GM19438 (cell line): ENCODE data around the gene DNAJB4.
"Not testable (repeated sequence)": the region's sequence is repeated elsewhere in the genome, so short reads cannot be mapped to it uniquely, and the experiment has no call there.

Experiments
- ATAC-seq: cut with Tn5 transposase; IDR thresholded peaks from one replicate; pipeline ENCODE4 v1.9.1; 2021; ENCODE audit warnings: low read depth; ENCODE audit not compliant: unreplicated experiment

Gene DNAJB4

DNA sequence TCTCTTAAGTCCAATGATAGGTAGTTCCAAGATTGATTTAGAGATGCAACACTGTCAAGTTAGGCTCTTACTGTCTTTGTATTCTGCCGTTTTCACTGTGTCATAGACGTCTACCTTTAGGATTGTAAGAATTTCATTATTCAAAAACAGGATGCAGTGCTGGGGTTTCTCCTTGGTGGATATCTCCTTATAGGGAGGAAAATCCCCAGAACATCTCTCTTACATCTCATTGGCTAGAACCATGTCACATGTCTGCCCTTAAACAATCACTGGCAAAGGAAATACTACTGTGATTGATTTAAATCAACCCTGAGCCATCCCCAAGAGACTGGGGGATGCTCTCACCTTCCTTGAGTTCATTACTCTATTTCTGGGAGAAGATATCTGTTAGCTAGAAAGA is 15.0 kb upstream of the DNAJB4 start:
- no peak for ATAC-seq

DNA sequence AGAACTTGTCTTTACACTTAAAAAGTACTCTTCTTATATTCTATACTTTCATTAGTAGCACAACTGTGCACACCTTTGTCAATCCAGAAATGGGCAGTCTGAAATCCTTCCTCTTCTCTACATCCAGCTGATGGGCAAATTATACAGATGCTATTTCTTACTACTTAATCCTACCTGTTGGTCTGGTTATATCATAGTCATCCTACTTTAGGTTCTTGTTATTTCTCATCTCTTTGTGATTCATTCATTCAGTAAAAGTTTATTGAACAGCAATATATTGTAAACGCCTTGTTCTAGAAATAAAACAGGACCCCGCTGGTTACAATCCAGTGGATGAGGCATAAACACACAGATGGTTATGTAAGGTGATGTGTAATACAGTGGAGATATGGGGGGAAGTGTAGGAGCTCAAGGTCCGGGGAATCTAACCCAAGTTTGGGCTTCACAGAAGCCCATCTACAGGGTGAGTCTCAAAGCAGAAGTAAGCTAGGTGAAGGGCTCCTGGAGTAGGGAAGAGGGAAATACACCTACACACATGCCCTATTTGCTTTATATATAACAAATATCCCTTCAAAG is 14.0 kb upstream of the DNAJB4 start:
- no peak for ATAC-seq

DNA sequence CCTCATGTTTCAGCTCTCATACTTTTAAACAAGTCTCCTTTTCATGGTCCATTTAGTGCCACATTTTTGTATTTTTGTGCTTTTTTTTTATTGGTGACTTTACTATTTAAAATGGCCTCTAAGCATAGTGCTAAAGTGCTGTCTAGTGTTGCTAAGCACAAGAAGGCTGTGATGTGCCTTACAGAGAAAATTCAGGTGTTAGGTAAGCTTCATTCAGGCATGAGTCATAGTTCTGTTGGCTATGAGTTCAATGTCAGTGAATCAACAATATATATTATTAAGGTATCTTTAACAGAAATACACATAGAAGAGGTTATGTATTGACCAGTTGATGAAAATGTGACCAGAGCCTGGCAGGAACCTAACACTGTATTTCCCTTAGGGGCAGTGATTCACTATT is 13.1 kb upstream of the DNAJB4 start:
- ATAC-seq, result no peak

DNA sequence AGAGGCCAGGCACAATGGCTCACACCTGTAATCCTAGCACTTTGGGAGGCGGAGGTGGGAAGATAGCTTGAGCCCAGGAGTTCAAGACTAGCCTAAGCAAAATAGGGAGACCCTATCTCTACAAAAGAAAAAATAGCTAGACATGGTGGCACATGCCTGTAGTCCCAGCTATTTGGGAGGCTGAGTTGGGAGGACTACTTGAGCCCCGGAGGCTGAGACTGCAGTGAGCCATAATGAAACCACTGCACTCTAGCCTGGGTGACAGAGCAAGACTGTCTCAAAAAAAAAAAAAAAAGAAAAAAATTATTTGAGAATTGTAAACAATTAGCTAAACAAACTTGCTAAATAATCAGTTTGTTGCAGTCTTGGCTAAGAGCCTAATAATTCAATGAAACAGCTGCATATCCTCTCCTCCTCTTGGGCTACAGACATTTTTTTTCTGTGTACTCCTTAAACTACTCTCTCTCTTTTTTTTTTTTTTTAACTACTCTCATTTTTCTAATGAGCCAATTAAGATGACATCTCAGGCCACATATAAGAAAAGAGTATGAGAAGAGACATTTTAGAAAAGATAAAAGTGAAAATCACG is 10.5 kb upstream of the DNAJB4 start:
- ATAC-seq, result no peak

DNA sequence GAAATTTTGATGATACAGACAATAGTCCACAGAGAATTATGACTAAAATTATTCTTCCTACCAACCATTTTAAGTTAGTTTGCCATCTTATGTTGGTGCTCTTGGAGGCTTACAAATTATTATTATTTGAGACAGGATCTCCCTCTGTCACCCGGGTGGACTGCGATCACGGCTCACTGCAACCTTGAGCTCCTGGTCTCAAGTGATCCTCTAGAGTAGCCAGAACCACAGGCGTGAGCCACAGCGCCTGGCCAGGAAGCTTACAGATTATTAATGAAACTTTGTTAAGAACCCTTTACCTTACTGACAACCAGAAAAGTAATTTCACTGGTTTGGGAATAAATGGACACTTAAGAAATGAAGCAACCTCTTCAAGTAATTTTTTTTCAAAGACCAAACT is 8.0 kb upstream of the DNAJB4 start:
- ATAC-seq, result no peak

DNA sequence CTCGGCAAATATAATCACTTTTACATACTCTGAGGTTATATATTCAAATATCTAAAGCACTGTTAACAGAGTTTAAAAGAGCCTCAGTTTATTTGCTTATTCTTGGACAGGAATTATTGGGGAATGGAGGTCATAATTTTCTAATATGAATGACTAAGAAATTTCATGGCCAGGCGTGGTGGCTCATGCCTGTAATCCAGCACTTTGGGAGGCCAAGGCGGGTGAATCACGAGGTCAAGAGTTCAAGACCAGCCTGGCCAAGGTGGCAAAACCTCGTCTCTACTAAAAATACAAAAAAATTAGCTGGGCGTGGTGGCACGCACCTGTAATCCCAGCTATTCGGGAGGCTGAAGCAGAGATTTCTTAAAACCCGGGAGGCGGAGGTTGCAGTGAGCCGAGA is 4.2 kb upstream of the DNAJB4 start:
- ATAC-seq, result not testable (repeated sequence)

DNA sequence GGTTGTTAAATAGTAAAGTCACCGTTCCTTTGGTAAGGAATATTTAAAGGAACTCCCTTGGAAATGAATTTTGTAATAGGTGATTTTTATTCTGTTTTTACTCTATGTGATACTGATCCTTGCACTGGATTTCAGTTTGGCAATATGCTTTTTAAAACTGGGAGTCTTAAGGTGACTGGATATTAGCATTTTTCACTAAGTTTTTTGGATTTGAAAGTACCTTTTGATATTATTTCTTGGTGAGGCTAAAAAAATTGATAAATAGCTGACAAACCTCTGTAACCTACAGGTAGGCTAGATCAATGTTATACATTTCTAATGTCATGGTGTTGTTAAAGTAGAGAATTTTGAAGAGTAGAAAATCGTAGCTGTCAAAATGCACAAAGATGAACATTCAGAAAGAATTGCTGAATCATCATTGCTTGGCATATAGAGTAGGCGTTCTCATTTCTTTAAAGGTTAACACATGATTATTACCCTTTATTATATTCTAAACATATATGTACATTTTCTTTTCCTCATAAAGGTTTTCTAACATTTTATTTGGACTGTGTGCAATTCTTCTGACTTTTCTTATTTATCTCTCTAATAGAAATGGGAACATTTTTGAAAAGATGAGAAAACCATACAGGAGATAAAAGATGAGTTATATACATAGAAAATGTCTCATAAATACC is 1.5 kb upstream of the DNAJB4 start:
- no peak for ATAC-seq

DNA sequence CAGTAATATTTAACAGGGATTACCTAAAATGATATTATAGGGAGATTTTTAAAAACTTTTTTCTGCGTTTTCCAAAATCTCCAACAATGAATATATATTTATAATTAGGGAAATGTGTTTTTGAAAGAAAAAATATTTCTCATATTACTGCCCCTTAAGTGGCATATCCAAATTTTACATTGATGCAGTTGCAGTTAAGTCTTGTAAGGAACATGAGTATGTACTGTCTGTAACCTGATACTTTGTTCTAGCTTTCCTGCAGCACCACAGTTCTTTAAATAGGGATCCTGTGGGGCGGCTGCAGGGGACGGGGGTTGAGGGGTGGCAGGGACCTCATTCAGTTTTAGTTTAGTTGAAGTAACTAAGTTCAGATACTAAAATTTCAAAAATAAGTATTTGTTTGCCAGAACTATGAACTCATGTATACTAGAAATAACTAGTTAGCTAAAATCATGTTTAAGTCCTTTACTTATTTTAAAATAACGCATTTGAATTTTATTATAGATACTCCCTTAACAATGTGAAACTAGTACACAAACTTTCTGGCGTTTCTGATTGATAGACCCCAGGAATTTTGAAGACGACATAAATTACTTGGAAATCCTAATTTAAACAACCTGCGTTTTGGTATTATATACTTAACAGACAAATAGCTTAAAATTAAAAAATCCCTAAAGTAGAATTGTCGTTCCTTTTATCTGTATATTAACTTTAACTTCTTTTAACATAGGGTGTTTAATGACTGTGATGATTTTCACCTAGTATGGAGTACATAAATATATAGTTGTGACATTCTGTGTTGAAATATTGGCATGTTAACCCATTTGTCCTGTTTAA is 639 bp upstream of the DNAJB4 start:
- peak; percentile 44 for ATAC-seq

DNA sequence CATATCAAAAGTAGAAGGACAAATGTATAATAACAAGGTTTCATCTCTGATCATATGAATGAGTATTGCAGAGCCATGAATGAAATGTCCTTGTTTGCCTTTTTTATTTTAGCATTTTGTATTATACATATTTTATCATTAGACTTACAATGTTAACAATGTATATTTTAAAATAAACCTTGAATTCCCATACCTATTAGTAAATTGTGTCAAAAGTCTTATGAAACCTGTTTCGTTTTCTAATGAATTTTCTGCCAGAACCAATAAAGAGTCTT is 646 bp downstream of the DNAJB4 start:
- ATAC-seq, result no peak

DNA sequence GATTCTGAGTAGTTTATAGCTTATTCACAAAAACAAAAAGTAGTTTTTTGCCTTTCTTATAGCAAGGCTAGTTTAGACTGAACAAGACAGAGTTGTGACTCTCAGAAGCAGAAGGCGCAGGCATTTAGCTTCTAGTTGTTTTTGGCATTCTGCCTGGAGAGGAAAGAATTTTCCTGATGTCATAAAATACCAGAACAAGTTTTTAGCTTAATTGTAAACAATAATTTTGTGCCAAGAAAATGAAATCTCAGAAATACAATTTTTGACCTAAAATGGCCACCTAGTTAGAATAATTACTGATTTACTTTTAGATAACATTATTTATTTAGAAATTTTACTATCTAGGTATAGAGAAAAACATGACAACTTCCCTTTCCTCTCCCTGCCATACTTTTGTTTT is 1.0 kb downstream of the DNAJB4 start:
- no peak for ATAC-seq

DNA sequence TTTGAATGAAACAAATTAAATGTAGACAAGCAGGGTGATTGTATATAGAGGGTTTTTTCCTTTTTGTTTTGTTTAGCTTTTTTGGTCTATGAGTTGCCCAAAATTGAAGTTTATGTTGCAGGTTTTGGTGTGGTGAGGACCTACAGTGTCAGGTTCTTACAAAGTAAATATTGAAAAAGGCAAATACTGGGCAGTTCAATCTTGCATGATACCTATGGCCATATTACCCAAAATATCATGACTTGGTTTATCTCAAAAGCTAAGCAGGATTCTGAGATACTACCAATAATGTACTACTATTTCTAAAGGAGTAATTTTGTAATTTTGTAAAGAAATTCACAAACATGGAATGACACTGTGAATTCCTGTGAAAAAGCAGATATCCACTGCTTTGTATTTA is 1.8 kb downstream of the DNAJB4 start:
- no peak for ATAC-seq

DNA sequence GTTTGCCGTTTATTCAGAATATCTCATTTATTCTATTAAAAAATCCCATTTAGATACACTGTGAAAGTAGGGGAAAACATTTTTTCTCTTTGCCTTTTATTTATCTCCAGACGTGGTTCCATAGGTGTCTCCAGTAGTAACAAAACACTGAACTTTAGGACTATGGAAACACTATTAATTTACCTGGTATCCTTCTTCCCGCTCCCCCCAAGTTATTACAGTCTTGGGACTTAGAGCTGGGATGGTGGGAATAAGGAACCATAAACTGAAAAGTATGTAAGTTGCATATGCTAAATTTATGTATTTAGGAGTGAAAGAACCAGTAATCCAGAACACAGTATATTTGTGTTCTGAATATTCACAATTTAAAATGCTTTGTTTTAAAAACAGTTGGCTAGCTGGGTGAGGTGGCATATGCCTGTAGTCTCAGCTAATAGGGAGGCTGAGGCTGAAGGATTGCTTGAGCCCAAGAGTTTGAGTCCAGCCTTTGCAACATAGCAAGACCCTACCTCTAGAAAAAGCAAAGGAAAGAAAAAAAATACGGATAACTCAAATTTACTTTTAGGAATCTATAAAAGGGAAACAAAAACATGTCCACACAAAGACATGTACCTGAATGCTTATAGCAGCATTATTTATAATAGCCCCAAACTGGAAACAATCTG is 3.1 kb downstream of the DNAJB4 start:
- ATAC-seq, result no peak

DNA sequence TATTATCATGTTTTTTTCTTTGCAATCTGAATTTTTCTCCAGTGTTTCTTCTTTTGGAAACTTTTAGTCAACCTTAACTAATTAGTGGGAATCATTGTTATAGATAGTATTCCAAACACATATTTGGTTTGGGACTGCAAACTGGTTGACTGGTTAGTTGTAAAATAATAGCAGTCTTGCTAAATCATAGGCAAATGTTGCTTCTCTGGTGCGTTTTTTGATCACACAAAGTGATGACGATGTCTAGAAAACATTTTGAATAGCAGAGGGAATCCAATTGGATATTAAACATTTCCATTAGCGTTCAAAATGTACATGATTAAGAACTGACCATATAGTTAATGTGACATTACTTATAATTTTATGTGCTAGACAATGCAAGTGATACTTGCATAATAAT is 4.5 kb downstream of the DNAJB4 start:
- no peak for ATAC-seq

DNA sequence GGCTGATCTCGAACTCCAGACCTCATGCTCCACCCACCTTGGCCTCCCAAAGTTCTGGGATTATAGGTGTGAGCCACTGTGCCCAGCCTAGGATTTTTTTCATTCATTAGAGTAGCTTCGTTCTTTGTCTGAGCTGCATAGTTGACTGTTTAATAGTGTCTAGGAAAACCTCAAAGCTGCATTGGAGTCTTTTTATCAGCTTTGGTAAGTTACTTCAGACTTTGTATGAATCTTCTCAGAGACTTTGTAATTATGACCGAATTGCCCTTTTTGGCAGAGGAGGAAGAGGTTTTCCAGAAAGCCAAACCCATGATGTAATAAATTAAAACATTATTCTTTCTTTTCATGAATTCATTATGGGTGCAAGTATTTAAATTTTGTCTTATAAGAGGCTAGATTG is 5.1 kb downstream of the DNAJB4 start:
- ATAC-seq, result no peak

DNA sequence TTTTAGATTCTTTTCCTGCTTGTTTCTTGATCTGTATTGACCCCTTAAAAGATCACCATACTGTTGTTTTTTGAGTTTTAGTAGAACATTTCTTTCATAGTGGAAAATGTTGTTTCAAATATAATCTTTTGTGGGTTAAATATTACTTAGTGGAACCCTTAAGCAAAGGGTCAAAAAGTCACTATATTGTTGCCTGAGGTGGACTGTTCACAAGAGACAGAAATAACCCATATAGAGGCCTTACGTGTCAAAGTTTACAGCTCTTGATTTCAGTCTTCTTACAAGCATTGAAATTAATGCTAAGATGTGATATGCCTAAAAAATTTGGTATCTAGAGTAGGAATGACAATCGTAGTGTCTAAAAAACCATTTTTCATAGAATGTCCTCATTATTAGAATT is 6.3 kb downstream of the DNAJB4 start:
- no peak for ATAC-seq

DNA sequence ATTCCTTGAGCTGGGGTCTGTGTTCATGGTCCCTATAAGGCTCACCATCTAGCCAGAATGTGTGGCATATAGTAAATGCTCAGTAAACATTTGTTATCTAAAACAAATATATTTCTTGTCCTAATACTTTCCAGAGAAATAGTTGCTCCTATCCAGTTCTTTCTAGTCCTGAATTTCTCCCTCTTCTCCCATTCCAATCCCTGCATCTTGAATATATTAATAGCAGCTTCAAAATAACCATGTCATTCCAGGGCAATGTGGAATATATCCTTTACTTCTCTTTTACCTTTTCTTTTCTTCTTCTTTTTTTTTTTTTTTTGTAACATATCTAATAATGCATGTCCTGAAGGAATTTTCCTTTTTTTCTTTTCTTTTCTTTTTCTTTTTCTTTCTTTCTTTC is 10.4 kb downstream of the DNAJB4 start:
- no peak for ATAC-seq

DNA sequence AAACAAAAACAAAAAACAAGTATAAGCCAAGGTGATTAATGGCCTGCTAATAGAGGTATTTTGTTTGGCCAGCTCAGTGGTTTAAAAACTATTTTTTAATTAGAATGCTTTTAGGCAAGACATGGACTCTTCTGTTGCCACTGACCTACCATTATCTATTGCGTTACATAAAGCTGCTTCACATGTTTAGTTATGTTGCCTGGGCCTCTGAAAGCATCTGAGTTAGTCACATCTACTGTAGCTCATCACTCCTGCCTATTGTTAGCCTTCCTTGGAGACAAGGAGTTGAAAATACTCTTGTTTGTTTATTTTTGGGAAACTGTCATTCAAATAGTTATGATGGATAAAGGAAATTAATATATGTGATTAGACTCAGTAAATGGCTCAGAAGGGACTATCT is 14.3 kb downstream of the DNAJB4 start:
- ATAC-seq, result no peak

DNA sequence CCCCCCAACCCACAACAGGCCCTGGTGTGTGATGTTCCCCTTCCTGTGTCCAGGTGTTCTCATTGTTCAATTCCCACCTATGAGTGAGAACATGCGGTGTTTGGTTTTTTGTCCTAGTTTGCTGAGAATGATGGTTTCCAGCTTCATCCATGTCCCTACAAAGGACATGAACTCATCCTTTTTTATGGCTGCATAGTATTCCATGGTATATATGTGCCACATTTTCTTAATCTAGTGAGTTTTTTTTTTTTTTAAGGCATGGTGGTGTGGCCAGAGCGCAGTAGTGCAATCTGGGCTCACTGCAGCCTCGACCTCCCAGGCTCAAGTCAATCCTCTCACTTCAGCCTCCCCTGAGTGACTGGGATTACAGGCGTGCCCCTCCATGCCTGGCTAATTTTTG is 16.4 kb downstream of the DNAJB4 start:
- not testable (repeated sequence) for ATAC-seq

DNA sequence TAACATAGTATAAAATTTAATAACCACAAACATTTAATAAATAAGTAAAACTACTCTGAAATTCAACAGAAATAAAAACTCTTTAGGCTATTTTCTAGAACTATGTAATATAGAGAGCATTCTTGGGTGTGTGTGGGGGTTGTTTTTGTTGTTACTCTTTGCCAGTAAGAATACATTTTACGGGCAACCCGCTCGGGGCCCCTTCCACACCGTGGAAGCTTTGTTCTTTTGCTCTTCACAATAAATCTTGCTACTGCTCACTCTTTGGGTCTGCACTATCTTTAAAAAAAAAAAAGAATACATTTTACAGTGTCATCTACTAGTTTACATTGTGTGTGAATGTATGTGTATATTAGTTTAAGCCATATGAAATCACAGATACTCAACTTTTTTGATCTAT is 25.1 kb downstream of the DNAJB4 start:
- ATAC-seq, result no peak

DNA sequence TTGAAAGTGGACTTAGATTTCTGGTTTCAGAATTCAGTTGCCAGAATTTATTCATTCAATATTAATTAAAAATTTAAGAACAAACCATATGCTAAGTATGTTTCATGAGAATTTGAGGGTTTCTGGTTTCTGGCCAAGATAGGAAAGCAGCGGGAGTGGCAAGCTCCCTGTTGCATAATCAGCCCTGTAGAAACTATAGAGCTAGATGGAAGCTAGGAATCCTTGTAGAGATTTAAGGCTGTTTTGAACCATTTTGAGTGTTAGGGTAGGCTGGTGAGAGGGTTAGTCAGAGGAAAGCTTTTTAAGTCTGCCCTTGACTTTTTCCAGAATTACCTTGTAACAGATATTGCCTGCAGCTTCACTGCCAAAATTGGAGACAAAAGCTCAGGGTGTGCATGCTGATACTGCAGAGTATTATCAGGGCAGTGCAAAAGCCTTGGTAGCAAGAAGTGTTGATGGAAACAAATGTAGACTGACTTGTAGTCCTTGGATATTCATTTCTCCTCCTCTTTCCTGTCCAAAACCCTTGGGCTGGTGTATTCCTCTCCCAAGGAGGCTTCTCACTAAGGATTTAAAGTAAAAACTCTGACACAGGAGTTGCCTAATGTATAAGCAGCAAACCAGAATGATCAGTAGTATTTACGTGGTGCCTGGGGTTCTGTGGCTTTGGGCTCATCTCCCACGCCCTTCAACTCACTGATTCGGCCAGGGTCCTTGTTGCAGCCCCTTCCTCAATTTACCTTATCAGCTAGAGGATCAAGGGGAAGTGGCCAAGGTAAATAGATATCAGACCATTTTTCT is 28.5 kb downstream of the DNAJB4 start:
- ATAC-seq, result no peak

DNA sequence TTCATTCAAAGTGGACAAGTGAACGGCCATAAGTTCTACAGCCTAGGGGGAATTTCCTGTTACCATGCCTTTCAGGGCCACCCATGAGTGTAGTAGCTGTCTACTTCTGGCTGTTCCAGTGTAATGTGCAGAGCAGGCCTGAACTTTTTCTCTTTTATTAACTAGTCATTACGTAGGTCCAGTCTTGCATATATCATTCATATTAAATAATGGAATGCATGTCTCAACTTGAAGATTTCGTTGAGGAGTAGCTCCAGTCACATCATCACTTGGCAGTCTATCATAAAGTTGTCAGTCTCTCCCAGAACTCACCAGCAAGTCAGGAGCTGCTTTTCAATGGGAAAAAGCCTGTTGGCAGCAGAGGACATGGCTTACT is 29.0 kb downstream of the DNAJB4 start:
- no peak for ATAC-seq
